HG02884 (cell line): ENCODE data around the gene USP13.

Experiments used
- ATAC-seq: cut with Tn5 transposase; IDR thresholded peaks from one replicate; pipeline ENCODE4 v1.9.1; 2021; ENCODE audit warnings: mild to moderate bottlenecking, moderate library complexity; ENCODE audit not compliant: unreplicated experiment

USP13 gene

DNA sequence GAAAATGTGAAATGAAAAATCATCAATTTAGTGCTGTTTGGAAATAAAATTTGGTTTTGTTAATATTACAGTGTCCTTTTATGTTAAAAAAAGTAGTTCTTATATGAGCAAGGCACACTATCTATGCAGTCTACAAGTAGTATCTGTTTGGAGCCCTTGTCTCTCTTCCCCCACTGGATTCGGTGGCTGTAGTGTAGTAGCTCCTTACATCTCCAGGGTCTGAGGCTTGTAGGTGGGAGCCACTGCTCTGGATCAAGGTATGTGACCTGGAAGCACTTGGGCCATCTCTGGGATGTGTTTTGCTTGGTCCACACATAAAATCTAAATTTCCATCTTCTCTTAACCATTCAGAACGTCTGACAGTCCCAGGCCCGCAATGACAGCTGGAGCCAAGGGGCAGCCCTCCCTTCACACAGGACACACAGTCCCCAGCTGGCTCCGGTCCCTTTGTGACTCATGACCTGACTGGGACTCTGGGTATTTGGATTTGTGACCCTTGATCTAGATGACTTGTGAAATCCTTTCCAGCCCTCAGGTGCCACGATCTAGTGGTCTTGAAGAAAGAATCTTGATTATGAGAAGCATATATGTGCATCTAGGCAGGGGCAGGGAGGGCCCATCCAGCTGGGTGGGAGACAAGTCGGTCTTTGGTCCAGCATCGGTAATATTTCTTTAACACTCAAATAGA lies 80.0 kb downstream of the USP13 start:
- ATAC-seq: no peak

DNA sequence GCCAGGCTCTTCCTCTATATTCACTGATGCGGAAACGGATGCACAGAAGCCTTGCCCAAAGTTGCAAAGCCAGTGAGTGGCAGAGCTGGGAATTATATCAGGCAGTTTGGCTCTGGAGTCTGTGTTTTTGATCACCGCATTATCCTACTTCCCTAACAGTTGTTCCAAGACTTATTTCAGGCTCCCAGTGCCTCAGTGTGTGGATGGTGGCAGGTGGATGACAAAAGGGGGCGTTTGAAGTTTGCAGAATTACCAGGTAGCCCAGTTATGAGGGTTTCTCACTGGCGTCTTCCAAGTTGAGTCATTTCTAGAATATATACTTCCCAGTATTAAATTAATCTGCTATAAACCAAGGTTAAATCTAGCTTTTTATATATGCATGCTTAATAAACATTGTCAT lies 81.0 kb downstream of the USP13 start:
- ATAC-seq: no peak

DNA sequence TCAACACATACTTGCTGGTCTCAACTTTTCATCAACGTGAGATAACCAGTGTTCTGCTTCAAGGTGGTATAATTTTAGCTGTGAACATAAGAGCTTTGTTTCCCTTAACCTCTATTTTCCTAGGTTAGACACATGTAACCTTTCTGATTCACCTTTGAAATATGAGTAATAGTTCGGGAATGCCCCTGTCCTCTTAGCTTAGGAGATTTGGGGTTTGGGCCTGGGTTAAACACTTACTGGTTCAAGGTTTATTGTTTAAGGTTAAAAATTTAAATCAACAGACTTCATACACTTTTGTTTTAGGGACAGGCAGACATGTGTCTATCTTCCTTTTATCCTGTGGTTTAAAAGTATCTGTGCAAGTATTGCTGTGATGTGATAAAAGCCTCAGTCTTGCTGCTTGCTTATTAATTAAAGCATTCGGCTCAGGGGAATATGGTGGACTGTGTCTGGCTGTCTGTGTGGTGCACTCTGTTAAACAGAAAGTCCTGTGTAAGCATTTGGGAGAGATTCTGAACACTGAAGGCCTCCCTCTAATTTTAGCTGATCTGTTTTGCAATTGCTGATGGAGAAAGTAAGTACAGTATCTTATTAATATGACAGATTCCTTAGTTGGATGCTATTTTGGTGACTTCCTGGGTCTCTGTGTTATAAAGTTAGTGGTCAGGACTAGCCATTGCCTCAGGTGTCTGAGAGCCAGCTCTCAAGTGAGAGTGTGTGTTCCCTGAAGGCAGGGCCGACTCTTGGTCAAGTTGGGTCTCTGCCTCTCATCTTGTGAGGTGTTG lies 81.8 kb downstream of the USP13 start:
- ATAC-seq: no peak

DNA sequence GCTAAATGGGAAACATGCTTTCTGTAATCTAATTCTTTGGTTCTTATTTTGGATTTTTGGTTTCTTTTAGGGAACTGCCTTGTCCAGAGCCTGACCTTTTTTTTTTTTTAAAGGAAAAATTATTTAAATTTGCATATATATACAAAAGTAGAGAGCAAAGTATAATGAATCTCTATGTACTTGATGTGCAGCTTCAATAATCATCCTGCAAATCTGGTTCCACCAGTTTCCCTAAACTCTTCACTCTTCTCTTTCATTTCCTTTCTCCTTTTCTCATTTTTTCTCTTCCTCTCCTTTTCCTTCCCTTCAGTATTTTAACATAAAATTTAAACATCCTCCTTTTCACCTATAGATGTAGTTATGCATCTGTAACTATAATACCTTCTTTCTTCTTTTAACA lies 82.5 kb downstream of the USP13 start:
- ATAC-seq: no peak

DNA sequence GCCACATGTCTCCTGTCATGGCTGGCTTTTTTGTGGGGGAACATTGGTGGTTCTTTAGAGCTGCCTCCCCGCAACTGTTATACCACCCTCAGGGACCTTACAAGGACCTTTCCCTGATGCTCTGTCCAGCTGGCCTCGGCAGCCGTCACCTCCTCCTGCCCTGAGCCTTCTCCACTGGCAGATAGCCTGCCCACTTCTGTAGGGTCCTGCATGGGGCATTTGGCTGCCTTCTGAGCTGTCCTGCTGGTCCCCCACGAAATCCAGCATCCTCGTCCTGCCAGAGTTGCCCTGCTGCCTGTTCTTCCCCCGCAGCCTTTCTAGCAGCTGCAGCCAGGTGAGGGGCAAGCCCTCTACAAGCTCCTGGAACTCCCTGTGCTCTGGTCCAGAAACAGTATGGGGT lies 86.2 kb downstream of the USP13 start:
- no peak for ATAC-seq

DNA sequence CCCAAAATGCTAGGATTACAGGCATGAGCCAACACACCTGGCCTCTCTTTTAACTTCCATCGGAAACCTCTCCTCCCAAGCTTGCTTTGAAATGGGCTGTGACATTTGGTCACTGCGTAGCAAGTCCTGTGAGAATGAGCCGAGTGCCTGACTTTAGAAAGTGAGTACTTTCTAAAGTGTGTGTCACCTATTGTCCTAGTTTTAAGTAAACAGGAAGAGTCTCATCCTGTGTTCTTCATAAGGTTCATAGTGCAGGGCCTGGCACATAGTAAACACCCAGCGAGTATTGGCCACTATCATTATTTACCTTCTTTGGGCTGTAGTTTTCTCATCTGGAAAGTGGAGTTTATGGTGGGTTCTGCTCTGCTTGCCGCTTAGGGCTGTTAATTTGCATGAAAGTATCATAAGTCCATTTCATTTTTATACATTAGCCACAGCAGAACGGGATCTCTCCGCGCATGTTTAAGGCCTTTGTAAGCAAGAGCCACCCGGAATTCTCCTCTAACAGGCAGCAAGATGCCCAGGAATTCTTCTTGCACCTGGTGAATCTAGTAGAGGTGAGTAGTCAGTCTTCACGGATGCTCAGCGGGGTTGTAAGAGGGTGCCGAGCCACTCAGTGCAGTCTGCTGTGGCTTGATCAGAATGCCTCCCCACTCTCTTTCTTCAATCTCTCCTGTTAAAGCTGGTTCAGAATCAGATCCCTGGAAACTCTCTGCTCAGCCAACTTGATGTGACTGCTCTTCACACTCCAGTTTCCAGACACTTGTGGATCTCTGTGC lies 87.2 kb downstream of the USP13 start:
- ATAC-seq: no peak

DNA sequence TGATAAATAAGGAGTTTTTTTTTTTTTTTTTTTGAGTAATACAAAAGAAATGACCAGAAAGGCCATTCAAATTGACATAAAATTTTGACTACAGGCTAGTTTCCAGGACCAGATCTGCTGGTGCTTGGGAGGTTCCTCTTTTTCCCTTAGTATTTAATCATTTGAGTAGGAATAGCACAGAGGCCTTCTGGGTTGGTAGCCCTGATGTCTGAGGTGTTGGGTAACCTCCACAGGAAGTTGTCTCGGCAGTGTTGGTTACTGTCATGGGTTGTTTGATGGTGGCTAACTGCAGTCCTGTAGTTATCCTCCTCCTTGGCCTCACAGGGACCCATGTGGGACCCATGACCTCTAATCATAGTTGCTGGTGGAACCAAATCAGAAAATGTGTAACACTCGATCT lies 91.1 kb downstream of the USP13 start:
- ATAC-seq: no peak

DNA sequence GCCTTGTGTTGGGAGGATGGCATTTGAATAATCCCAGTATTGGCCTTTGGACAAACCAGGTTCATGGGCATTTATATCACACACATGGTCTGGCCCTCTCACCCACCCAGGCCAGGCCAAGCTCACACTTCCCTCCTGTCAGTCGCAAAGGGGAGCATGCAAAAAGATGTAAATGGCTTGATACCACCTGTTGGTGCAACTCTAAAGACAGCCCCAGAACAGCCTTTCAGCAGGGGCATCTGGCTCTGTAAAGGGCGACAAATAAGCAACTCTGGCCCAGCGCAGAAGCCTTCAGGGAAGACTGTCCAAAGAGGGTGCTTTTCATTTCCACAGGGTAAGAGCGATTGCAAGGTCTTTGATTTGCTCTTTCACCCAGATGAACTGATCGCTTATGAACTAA lies 91.8 kb downstream of the USP13 start:
- no peak for ATAC-seq

DNA sequence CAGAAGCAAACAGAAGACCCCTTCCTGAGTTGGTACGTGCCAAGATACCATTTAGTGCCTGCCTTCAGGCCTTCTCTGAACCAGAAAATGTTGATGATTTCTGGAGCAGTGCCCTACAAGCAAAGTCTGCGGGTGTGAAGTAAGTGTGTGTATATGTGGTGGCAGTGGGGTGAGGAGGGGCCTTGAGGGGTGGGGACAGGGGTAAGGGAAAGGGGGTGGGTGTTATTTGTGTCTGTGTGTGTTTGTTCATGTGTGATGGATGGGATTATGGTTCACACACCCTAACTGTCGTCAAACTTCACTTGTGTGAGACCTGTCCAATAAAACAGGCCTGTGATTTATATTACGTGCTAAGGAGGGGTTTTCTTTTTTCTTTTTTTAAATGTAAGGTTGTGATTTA lies 92.2 kb downstream of the USP13 start:
- ATAC-seq: no peak

DNA sequence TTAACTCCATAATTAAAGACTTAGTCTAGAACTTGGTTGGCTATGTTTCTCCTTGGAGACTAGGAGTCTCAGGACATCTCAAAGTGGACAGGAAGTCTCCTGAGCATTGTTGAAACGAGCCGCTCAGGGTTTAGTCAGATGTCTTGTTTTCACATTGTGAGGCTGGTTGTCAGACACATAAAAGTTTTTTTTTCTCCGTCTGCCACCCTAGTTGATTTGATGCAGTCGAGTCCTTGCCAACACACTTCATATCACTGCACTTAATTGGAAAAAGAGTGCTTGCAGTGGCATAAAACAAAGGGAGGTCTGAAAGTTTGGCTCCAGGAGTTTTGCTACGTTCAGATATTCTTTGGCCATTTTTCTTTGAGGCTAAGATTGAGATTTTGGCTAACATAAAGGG lies 92.9 kb downstream of the USP13 start:
- no peak for ATAC-seq

DNA sequence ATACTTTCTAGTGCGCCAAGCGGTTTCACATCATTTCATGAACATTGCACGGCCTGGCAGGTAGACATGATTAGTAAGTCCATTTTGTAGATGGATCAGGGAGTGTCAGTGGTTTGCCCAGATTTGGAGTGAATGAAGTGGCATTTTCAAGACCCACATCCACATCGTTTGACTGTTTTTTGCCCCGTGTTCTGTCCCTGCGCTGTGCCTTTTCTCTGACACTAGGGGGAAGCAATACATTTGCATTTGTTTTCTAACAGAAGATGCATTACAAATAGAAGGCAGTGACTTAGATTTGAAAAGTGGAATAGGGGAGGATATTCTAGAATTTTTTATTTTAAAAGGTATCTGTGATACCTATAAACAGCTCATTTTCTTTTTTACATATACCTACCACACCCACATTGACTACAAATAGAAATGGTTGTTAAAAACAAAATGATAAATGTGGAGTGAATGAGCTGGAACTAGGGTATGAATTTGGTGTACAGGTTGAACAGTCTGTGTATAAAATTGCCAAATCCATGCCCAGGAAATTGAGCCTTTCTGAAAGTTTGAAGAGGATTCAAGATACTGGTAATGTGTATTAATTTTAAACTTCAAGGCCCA lies 98.0 kb downstream of the USP13 start:
- ATAC-seq: peak; percentile 65

DNA sequence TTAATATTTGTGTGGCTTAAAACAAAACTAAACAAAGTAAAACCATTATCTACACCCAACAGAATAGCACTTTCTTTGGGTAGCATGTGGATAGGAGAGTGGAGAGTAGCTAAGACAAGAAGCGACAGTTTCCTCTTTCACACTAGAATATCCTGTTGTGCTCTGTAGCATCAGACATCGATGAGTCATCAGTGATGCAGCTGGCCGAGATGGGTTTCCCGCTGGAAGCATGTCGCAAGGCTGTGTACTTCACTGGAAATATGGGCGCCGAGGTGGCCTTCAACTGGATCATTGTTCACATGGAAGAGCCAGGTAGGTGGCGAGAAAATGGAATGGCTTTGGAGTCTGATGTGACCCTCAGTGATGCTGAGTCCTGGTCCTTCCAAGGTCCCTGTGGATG lies 108.1 kb downstream of the USP13 start:
- ATAC-seq: no peak

DNA sequence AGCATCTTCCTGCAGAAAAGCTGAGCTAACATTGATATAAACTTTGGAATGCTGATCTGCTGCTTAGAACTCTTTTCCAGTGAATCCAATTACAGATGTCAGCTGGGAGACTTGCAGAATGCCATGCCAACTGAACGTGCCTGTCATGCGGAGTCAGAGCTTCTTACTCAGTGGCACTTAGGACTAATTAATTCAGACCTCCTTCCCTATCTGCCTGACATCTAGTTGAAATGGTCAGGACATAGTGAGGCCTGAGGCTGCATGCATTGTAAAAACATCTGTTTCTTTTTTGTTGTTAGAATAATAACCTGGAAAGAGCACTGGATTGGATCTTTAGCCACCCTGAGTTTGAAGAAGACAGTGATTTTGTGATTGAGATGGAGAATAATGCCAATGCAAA lies 112.6 kb downstream of the USP13 start:
- no peak for ATAC-seq

DNA sequence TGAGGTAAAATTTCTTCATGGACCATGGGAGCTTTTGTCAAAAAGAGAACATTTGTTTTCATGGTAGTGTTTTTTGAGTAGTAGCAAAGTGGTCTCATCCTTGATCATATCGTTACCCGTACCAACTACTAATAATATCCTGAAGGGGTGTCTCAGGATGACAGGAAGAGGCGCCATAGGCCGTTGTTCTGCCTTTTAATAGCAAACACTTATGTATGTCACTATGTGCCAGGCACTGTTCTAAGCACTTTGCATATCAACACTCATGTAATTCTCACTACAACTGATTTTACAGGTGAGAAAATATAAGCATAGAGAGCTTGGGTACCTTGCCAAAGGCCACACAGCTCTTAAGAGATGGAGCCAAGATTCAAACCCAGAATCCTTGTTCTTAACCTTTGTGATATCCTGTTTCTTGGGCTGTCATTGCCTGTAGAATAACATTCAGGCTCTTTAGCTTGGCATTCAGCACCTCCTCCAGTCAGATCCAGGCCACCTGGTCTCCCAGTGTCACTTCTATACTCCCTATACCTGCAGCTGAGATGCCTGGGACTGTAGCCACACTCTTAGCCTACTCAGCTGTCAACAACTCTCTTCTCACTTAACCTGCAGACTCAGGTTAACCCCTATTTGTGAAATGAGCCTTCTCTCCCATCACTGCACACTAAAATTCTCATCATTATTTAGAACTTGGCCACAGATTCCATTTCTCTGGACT lies 113.7 kb downstream of the USP13 start:
- ATAC-seq: no peak

DNA sequence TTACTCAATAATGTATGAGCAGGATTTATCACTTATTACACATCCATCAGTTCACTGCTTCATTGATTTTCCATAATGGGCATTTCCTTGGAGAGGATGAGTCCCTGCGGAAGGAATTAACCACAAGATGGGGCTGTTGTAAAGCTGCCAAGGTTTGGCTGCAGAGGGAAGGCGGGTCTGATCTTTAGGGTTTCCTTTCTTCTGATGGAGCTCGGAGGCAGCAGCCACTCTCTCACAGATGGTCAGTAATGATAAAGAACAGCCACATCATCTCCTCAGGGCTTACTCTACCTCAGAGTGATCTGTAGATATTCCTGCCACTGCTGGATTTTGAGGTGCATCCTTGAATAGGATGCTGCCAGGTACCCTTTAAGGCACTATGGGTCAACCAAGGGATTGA lies 115.2 kb downstream of the USP13 start:
- ATAC-seq: no peak

DNA sequence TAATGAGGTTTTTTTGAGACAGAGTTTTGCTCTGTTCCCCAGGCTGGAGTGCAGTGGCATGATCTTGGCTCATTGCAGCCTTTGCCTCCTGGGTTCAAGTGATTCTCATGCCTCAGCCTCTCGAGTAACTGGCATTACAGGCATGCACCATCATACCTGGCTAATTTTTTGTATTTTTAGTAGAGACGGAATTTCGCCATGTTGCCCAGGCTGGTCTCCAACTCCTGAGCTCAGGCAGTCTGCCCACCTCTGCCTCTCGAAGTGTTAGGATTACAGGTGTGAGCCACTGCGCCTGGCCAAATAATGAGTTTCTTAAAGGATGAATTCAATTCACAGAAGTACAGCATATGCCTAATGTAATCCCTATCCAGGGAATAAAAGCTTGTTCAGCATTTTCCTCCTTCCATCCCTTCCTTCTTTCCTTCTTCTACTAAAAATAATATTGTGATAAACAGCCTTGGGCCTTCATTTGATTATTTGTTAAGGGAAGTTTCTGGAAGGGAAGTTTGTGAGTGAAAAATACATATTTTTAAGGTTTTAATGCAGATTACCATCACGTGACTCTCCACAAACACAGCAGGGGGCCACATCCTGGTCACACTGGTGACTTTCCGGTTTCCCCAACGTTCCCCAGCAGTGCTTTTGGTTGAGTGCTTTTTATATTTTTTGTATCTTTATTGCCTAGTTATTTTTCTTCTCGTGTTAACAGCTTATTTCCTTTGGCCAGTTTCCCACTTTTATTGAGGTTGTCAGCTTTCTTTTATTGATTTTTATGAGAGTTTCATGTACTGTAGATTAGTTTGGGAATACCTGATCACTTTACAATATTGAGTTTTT lies 116.8 kb downstream of the USP13 start:
- ATAC-seq: no peak

DNA sequence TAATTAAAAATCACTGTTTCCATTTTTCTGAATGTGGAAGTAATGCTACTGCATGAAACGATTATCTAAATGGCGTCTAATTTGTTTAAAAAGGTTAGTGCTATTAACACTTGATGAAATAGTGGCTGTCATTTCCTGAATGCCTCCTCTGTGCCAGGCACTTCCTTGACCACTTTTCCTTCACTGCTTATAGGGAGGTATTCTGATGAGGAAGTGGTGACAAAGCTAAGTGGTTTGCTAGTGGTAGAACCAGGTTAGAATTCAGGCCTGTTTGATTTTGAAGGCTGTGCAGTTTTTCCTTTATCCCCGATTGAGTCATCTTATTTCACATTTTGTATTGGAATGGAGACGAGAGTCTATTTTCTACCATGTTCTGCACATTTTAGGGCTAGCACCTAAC lies 119.0 kb downstream of the USP13 start:
- no peak for ATAC-seq

DNA sequence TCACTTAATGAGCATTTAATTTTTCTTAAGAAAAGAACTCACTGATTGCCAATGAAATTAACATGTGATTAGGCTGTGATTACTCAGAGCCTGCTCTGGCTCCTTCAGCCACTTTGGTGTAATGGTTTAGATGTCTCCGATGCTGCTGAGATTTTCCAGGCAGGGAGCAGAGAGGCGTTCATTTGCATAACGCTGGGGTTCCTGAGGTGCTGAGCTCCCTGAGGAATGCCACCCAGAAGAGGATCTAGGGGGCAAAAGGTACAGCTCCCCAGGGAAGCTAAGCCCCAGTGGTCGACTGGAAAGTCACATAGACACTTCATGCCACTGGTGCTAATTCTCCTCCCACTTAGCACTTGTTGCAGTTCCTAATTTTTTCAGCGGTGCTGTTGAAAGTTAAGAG lies 119.5 kb downstream of the USP13 start:
- no peak for ATAC-seq

DNA sequence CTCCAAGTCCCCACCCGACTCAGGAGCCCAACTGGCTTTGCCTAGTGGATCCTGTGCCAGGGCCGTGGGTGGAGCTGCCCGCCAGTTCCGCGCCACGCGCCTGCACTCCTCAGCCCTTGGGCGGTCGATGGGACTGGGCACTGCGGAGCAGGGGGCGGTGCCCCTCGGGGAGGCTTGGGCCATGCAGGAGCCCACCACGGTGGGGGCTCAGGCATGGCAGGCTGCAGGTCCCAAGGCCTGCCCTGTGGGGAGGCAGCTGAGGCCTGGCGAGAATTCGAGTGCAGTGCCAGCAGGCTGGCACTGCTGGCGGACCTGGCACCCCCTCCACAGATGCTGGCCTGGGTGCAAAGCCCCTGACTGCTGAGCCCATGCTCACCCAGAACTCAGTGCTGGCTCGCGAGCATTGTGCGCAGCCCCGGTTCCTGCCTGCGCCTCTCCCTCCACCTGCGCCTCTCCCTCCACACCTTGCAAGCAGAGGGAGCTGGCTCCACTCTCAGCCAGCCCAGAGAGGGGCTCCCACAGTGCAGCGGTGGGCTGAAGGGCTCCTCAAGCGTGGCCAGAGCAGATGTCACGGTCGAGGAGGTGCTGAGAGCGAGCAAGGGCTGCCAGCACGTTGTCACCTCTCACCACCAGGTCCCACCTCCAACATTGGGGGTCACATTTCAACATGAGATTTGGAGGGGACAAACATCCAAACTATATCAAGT lies 122.7 kb downstream of the USP13 start:
- ATAC-seq: no peak
